Right lobe of liver (tissue), 4 donors: ENCODE measurements around the gene INHBC.
"Not testable (repeated sequence)": the region's sequence is repeated elsewhere in the genome, so short reads cannot be mapped to it uniquely, and the experiment has no call there.

ENCODE experiments used
- CTCF ChIP-seq, 4 donors: fragments of 200-600 bp in 3 of 4; fragments of 450-650 bp in 1 of 4; IDR thresholded peaks; one replicate each; pipeline versions ENCODE4 v1.5.1 to v1.8.0; 2016 to 2022; ENCODE audit warnings: antibody characterized with exemption in 4 of 4, mild to moderate bottlenecking in 2 of 4
- POLR2A ChIP-seq: fragments of 450-650 bp; IDR thresholded peaks from one replicate; pipeline ENCODE4 v1.6.1; 2017; ENCODE audit warnings: antibody characterized with exemption, mild to moderate bottlenecking
- donor health status: DM: no; HTN: no; CAD: no.
- donor health status: DM: no; HTN: no; CAD: no.
- donor health status: DM: no; HTN: yes; CAD: no.

GRCh38 chr12:57495051-57495701 lies 60.6 kb downstream of the INHBC start:
- not testable (repeated sequence) for TF ChIP-seq POLR2A; CTCF (IDR thresholded peaks at IDR 0.05)
